GM11168 (cell line): ENCODE data around the gene RINL.
"Not testable (repeated sequence)": the region's sequence is repeated elsewhere in the genome, so short reads cannot be mapped to it uniquely, and the experiment has no call there.

Source experiments
- in situ Hi-C: fragments of 300-500 bp; cut with MboI; formaldehyde crosslinking; loops from one replicate; pipeline ENCODE4 v1.12.0; 2022; ENCODE audit warnings: low sequenced_read_pairs; ENCODE audit not compliant: unreplicated experiment

RINL gene

DNA sequence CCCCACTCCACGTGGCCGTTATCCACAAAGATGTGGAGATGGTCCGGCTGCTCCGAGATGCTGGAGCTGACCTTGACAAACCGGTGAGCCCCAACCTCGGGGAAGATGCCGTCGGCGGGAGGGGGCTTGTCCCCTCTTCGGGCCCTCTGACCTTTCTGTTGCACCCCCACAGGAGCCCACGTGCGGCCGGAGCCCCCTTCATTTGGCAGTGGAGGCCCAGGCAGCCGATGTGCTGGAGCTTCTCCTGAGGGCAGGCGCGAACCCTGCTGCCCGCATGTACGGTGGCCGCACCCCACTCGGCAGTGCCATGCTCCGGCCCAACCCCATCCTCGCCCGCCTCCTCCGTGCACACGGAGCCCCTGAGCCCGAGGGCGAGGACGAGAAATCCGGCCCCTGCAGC, 29.2 kb upstream of the RINL start:
- in situ Hi-C loops: no loop called here

DNA sequence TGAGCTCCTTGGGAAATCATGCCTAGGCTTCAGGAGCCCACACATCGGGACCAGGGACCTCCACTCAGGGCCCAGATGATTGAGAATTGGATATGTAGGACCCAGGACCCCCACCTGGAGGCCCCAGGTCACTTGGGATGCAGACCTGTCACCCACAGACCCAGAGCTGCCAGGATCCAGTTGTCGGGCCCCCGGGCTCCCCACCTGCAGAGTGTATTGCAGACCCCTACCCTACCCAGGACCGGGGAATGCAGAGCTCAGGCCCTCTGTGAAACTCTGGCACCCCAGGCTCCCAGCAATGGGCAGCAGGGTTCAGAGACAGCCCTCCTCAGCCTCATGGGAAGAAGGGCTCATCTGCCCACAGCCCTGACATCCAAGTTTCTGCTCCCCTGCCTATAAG, 27.5 kb upstream of the RINL start:
- in situ Hi-C loops: no loop called here

DNA sequence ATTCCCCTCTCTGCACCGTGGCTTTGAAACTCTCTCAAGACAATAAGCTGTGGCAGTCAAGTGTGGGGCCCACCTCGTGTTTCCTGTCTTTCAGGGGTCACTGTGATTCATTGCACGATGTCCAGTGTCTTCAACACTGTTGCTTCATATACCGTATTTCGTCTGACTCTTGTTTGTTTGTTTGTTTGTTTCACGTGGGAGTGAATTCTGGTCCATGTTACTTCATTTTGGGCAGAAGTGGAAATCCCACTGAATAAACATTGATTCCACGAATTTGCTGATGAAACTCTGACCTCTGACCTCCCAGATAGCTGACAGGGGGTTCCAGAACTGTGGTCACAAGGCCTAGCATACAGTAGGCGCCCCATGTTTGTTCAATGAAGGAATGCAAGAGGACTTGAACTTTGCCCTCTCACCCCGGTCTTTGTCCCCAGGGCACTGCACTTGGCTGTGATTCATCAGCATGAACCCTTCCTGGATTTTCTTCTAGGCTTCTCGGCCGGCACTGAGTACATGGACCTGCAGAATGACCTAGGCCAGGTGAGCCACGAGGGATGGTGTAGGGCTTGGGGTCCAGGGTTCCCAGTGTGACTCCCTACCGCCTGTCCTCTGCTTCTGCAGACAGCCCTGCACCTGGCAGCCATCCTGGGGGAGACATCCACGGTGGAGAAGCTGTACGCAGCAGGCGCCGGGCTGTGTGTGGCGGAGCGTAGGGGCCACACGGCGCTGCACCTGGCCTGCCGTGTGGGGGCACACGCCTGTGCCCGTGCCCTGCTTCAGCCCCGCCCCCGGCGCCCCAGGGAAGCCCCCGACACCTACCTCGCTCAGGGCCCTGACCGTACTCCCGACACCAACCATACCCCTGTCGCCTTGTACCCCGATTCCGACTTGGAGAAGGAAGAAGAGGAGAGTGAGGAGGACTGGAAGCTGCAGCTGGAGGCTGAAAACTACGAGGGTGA, 26.8 kb upstream of the RINL start:
- in situ Hi-C loops: no loop called here

DNA sequence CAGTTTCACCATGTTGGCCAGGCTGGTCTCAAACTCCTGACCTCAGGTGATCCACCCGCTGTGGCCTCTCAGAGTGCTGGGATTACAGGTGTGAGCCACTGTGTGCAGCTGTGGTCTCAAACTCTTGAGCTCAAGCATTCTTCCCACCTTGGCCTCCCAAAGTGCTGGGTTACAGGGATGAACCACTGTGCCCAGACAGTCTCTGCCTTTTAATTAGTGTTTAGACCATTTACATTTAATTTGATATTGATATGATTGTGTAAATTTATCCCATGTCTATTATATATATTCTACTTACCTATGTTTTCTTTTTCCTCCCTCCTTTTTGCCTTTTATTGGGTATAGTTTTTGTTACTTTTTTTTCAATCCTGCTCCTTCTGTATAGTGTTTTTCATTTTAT, 23.6 kb upstream of the RINL start:
- in situ Hi-C loops: no loop called here

DNA sequence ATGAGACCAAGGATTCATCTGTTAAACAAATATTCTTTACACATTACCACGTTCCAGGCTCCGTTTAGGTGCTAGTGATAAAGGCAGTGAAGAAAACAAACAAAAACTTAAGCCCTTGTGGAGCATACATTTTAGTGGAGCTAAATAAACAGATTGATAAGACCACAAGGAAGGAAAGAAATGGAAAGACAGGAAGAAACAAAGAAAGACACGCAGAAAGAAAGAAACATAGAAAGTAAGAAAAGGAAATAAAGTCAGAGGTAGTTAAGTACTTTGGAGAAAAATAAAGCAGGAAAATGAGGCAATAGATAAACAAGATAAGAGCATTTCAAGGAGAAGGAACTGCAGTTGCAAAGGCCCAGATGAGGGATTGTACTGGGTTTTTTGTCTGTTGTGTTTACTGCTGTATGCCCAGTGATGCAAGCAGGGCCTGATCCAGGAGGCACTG, 22.7 kb upstream of the RINL start:
- in situ Hi-C loops: no loop called here

DNA sequence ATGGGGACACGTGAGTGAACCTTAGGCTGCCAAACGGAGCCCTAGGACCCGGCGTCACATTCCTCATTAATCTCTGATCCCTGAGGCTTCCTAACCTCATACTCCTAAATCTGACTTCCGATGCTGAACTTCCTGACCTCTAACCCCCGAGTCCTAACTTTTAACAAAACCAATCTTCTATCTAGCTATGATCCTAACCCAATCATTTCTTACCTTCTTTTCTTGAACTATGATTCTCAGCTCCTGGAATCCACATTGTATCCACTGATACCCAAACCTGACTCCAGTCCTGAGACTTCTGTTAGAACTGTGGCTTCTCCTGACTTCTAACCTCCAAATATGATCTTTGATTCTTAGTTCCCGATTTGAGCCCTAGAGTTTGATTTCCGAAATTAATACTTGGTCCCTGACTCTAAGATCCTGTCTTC, 22.1 kb upstream of the RINL start:
- in situ Hi-C loops: no loop called here

- in situ Hi-C loops: no loop called here
These were observed 21.5 kb upstream of the RINL start, which contains the start of the genes NFKBIB and SIRT2 for GRCh38 chr19:38899447-38900201. Gene NFKBIB, plus strand, starts transcription at chr19:38899969. Its CDS starts 64 bp downstream, at chr19:38900033. Gene SIRT2, minus strand, starts transcription at chr19:38899618. Its CDS starts 97 bp downstream, at chr19:38899521.

DNA sequence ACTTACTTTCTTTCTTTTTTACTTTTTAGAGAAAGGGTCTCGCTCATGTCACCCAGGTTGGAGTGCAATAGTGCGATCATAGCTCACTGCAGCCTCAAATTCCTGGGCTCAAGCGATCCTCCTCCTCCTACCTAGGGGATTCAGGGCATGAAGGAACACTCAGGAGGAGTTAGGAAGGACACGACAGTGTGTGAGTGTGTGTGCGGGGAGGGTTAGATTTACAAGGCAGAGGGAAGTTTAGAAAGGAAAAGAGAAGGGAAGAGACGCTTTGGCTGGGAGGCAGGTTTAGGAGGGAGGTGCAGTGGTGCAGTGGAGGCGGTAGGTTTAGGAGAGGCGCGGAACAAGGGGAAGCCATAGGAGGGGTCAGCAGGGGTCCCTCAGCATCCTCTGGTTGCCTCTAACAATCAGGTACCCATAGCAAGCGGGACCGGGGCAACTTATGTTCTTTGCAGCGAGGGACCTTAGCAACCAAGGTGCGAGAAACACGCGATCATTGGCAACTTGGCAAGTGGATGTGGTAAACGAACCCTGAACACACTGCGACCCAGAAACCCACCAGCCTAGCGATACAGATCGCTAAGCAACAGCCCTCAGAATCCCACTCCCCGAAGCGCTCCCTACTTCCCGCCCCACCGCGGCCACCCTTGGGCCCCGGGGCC, 20.8 kb upstream of the RINL start:
- in situ Hi-C loops: no loop called here

- in situ Hi-C loops: no loop called here
These were observed 16.9 kb upstream of the RINL start for GRCh38 chr19:38894968-38895367.

DNA sequence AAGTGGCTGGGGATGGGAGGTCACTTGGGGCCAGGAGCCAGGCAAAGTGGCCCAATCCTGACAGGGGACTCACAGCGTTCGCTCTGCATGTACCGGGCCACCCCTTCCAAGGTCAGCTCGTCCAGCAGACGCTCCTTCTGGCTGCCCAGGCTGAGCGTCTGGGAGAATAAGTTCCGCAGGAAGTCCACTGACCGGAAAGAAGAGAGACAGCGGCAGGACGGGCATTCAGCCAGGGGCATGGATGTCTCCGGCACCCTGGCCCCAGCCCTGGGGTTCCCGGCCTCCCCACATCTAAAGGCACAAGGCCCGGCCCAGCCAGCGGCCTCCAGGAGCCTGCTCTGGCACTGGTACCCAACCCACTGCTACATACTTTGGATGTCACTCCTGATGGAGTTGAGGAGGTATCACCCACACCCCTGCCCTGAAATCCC, 15.3 kb upstream of the RINL start:
- in situ Hi-C loops: no loop called here

GRCh38 chr19:38892841-38893240, 14.8 kb upstream of the RINL start:
- in situ Hi-C loops: no loop called here

DNA sequence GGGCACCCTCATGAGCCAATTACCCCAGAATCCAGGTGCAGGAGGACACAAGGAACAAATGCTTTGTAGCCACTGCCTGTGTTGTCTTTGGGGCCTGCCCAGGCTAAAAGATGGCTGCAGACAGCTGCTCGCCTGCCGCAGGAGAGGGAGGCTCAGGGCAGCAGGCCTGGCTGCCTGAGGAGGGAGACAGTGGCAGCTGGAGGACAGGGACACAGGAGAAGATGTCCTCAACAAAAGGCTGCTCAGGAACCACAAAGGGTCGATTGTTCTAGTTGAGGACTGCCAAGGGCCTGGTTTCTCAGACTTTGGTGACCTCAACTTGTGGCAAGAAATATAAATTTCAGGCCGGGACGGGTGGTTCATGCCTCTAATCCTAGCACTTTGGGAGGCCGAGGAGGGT, 13.7 kb upstream of the RINL start:
- in situ Hi-C loops: no loop called here

GRCh38 chr19:38890686-38891085, 12.6 kb upstream of the RINL start:
- in situ Hi-C loops: no loop called here

- in situ Hi-C loops: no loop called here
These were observed 11.7 kb upstream of the RINL start for GRCh38 chr19:38889803-38890202.

DNA sequence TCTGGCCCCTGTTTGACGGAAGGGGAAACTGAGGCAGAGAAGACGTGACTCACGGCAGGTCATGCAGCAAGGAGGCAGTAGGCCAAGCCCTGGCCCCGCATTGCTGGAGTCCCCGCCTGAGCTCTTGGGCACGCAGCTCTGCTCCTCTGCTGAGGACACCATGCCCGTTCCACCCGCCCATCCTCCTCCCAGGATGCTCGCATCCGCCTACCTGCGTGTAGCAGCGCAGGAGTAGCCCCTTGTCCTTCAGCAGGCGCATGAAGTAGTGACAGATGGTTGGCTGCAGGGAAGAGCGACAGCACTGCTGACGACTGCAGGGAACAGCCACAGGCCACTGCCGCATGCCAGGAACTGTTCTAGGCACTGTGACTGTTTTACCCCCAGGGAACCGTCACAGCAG, 10.8 kb upstream of the RINL start:
- in situ Hi-C loops: no loop called here

GRCh38 chr19:38884691-38885090, 6.6 kb upstream of the RINL start:
- in situ Hi-C loops: not testable (repeated sequence)

DNA sequence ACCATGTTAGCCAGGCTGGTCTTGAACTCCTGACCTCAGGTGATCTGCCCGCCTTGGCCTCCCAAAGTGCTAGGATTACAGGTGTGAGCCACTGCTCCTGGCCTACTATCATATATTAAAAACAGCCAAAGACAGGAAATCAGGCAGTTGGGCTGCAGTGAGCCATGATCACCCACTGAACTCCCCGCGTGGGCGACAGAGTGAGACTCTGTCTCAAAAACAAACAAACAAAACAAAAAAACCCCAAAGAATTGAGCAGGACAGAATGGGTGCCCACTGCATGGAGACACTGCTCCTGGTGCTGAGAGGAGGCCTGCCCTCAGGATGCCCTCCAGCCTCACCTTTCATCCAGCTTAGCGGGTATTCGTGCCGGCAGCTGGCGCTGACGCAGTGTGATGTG, 5.2 kb upstream of the RINL start:
- in situ Hi-C loops: no loop called here

DNA sequence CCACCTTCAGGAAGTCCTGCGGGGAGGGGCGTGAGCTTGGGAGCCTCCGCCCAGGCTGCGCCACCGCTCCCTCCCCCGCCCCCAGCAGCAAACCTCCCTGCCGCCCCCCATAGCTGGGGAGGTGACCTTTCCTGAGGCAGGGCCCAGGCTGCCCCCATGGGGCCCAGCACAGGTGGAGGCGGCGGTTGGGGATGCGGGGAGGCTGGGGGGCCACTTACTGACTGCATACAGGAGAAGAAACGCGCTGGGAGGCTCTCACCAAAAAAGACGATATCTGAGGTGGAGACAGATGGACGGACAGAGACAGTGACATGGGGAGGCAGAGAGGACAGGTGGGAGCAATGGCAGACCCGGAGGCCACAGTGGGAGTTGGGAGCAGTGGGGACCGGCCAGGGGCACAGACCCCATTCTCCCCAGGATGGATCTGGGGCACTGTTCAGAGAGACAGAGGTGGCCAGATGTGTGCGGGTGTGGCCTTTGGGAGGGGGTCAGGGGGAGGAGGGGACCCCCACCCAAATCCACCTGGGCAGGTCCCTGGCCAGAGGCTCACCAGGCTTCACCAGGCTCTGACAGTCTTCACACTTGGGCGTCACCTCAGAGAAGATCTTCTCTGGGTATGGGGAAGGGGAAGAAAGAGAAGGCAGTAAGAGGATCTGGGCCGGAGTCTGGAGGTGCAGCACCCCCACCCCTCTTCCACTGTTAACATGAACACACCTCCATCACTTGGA, 3.0 kb upstream of the RINL start:
- in situ Hi-C loops: no loop called here

- in situ Hi-C loops: no loop called here
These were observed 2.2 kb upstream of the RINL start for GRCh38 chr19:38880076-38880881.
